Adrenal gland (tissue), 19 donors: ENCODE data around the gene RTN3. TPM values are rescaled to one million over a fixed set of nuclear protein-coding genes. Genes with fewer than 3 reads are reported as not detected.
"Not testable (repeated sequence)": the region's sequence is repeated elsewhere in the genome, so short reads cannot be mapped to it uniquely, and the experiment has no call there.

Experiments
- DNase-seq, 7 donors: peaks; one replicate each; pipeline ENCODE4 v3.0.0-alpha.2; 2019 to 2020
- H3K27ac ChIP-seq, 5 donors: fragments of 200-600 bp; sonication (generic) in 4 of 5; 1 replicate in 3 of 5; 2 replicates in 2 of 5; pipeline versions ENCODE4 v1.5.1 to v1.8.0; 2016 to 2020; ENCODE audit warnings: mild to moderate bottlenecking in 1 of 5
- H3K27me3 ChIP-seq: fragments of 200-600 bp; 2 replicates; pipeline ENCODE4 v1.8.0; 2021
- H3K36me3 ChIP-seq, 2 donors: fragments of 200-600 bp; replicated peaks in 1 of 2; 1 replicate in 1 of 2; 2 replicates in 1 of 2; pipeline versions ENCODE4 v1.5.1 to v1.8.0; 2018 to 2022
- H3K4me1 ChIP-seq, 2 donors: fragments of 200-600 bp; replicated peaks in 1 of 2; 1 replicate in 1 of 2; 2 replicates in 1 of 2; pipeline versions ENCODE4 v1.5.1 to v1.8.0; 2018 to 2021
- H3K4me3 ChIP-seq, 4 donors: fragments of 200-600 bp; sonication (generic) in 3 of 4; one replicate each; pipeline ENCODE4 v1.5.1; 2016 to 2018
- H3K9me3 ChIP-seq, 3 donors: fragments of 200-600 bp; sonication (generic) in 1 of 3; replicated peaks in 1 of 3; 1 replicate in 2 of 3; 2 replicates in 1 of 3; pipeline versions ENCODE4 v1.5.1 to v1.8.0; 2016 to 2021
- CTCF ChIP-seq, 6 experiments: fragments of 450-650 bp in 4 of 6; fragments of 200-600 bp in 2 of 6; sonication (generic) in 1 of 6; IDR thresholded peaks; 1 replicate in 5 of 6; 2 replicates in 1 of 6; pipeline versions ENCODE4 v1.5.1 to v1.8.0; 2016 to 2021; ENCODE audit warnings: antibody characterized with exemption in 6 of 6, mild to moderate bottlenecking in 2 of 6, moderate library complexity in 1 of 6
- POLR2A ChIP-seq, 2 donors: fragments of 450-650 bp; IDR thresholded peaks; one replicate each; pipeline ENCODE4 v1.6.1; 2017; ENCODE audit warnings: antibody characterized with exemption in 2 of 2, mild to moderate bottlenecking in 2 of 2, moderate library complexity in 1 of 2
- WGBS, 4 donors: extraction: QIAGEN DNeasy Blood & Tissue Kit in 2 of 4; methylation state at CpG; one replicate each; pipeline versions ENCODE4 v1.1.5 to v1.1.7; 2013 to 2017; 5-methylcytosine and 5-hydroxymethylcytosine counted together
- intact Hi-C, 2 donors: fragments of 100-400 bp; cut with DNase I; formaldehyde crosslinking; loops; one replicate each; pipeline versions ENCODE4 v1.14.1 to v1.15.0; 2022 to 2023
- long read RNA-seq, 10 donors: library from polyadenylated mRNA in 3 of 10; unstranded in 2 of 10; stranded (forward) in 1 of 10; transcript quantifications; one replicate each; pipeline ENCODE4 v2.0.0 and lab custom pipeline, GENCODE V29; 2021 to 2026
- polyA plus RNA-seq, 3 donors: library from polyadenylated mRNA; stranded (reverse); fragments of 200-250 nt in 2 of 3; fragments of 350-450 nt in 1 of 3; fragmentation: Illumina TruSeq in 1 of 3; extraction: RNeasy Lipid Tissue Mini Kit (QIAGEN cat#74804) in 1 of 3; gene quantifications; one replicate each; pipeline ENCODE4 v1.2.3, GENCODE V29; 2013 to 2014
- total RNA-seq, 9 donors: library from RNA; depleted of rRNA in 4 of 9; stranded (reverse); fragments of >200 nt in 4 of 9; fragments of 120-200 nt in 1 of 9; fragmentation: NEBNext Ultra II Directional in 1 of 9; extraction: Animal tissue kit (Norgen Biotek cat#: 25700) in 1 of 9; gene quantifications; one replicate each; pipeline versions ENCODE4 v1.1.0 to v1.2.4, GENCODE V29; 2013 to 2023
- donor health status: healthy with polysubstance abuse.
- donor health status: Bipolar disorder and iron deficiency.
- donor health status: DM: yes; HTN: yes; CAD: no.
- donor health status: DM: no; HTN: no; CAD: no.
- donor health status: DM: no; HTN: no; CAD: no.
- donor health status: DM: yes; HTN: yes; CAD: no.

Gene RTN3
- total RNA-seq (100 to 1,000 TPM in 4 of 9 donors, 10 to 100 TPM in 5; 44.8 to 174 (median 95.6) TPM), polyA plus RNA-seq (100 to 1,000 TPM in 1 of 3 donors, 10 to 100 TPM in 2; 42.5 to 117 (median 83.2) TPM)
- long read RNA-seq, donor 1, transcript RTN3-208 (7 exons, 2,532 nt), result major isoform, 29 of 69 reads
- long read RNA-seq, donor 1, partial matches to known transcripts, result 38 of 69 reads
- long read RNA-seq, donor 1, other reads (novel, unspliced or antisense), result 0 of 69 reads
- long read RNA-seq, donor 2, transcript RTN3-208 (7 exons, 2,532 nt), result major isoform, 20 of 23 reads
- long read RNA-seq, donor 2, partial matches to known transcripts, result 0 of 23 reads
- long read RNA-seq, donor 2, other reads (novel, unspliced or antisense), result 0 of 23 reads
- long read RNA-seq, donor 3, transcript RTN3-208 (7 exons, 2,532 nt), result major isoform, 40 of 45 reads
- long read RNA-seq, donor 3, partial matches to known transcripts, result 0 of 45 reads
- long read RNA-seq, donor 3, other reads (novel, unspliced or antisense), result 0 of 45 reads
- long read RNA-seq, donor 4, transcript RTN3-203 (6 exons, 2,524 nt), result minor isoform, 5 of 140 reads
- long read RNA-seq, donor 4, transcript RTN3-208 (7 exons, 2,532 nt), result major isoform, 122 of 140 reads
- long read RNA-seq, donor 4, partial matches to known transcripts, result 2 of 140 reads
- long read RNA-seq, donor 4, other reads (novel, unspliced or antisense), result 10 of 140 reads
- long read RNA-seq, donor 5, full-length matches to known transcripts, result 366 of 382 reads
- long read RNA-seq, donor 5, partial matches to known transcripts, result 13 of 382 reads
- long read RNA-seq, donor 5, other reads (novel, unspliced or antisense), result 3 of 382 reads
- long read RNA-seq, donor 6, transcript RTN3-203 (6 exons, 2,524 nt), result minor isoform, 5 of 105 reads
- long read RNA-seq, donor 6, transcript RTN3-208 (7 exons, 2,532 nt), result major isoform, 92 of 105 reads
- long read RNA-seq, donor 6, partial matches to known transcripts, result 1 of 105 reads
- long read RNA-seq, donor 6, other reads (novel, unspliced or antisense), result 7 of 105 reads
- long read RNA-seq, donor 7, transcript RTN3-208 (7 exons, 2,532 nt), result major isoform, 15 of 53 reads
- long read RNA-seq, donor 7, partial matches to known transcripts, result 34 of 53 reads
- long read RNA-seq, donor 7, other reads (novel, unspliced or antisense), result 0 of 53 reads
- long read RNA-seq, donor 8, transcript RTN3-208 (7 exons, 2,532 nt), result major isoform, 32 of 37 reads
- long read RNA-seq, donor 8, partial matches to known transcripts, result 0 of 37 reads
- long read RNA-seq, donor 8, other reads (novel, unspliced or antisense), result 0 of 37 reads
- long read RNA-seq, donor 9, transcript RTN3-208 (7 exons, 2,532 nt), result major isoform, 27 of 27 reads
- long read RNA-seq, donor 9, partial matches to known transcripts, result 0 of 27 reads
- long read RNA-seq, donor 9, other reads (novel, unspliced or antisense), result 0 of 27 reads
- long read RNA-seq, donor 10, transcript RTN3-208 (7 exons, 2,532 nt), result major isoform, 18 of 19 reads
- long read RNA-seq, donor 10, partial matches to known transcripts, result 0 of 19 reads
- long read RNA-seq, donor 10, other reads (novel, unspliced or antisense), result 0 of 19 reads

- Histone ChIP-seq H3K27me3 (no peaks in the 10 kb centered on the region), H3K4me3 (peak within 1 kb of the TSS; percentile 70 to 97 (median 84)), H3K9me3 (no peaks in the 10 kb centered on the region), H3K36me3 (no peaks in the 10 kb centered on the region), H3K4me1 (peaks cover 18 to 33% of the 10 kb centered on the region in 2 donors), H3K27ac (peak within 1 kb of the TSS; percentile 92 to 95 (median 94))
- 0 to 1% (median 0%) methylated on average over 32 to 74 of the region's 74 CpGs for WGBS, 4 donors
- peak; percentile 93 to 99 for TF ChIP-seq POLR2A (IDR thresholded peaks at IDR 0.05)
- TF ChIP-seq CTCF (IDR thresholded peaks at IDR 0.05), result peak in 2 of 6 experiments; percentile 12 to 31
- intact Hi-C loops, result loop anchor here in 1 of 2 donors (10.0 kb wide), 1 partner anchor 53 kb away; no protein-coding TSS in a partner anchor
- peak; percentile 97 to 98 (median 97) for DNase-seq
These were observed at the start of gene RTN3 for GRCh38 chr11:63681321-63682065. Gene RTN3 (plus strand): TSS chr11:63681500. CDS start chr11:63681637, 137 bp downstream.

- H3K4me3 ChIP-seq, result no peak overlapping the region
- 63 to 69% (median 67%) methylated on average over 10 of the region's 10 CpGs for WGBS, 4 donors
- peak; percentile 36 to 90 (median 80) for TF ChIP-seq CTCF (IDR thresholded peaks at IDR 0.05)
- TF ChIP-seq POLR2A (IDR thresholded peaks at IDR 0.05), result no peak
- DNase-seq, result peak; percentile 49 to 83 (median 58)
- H3K27me3 ChIP-seq, result no peaks in the 10 kb centered on the region
- no peaks in the 10 kb centered on the region for H3K4me1 ChIP-seq
- intact Hi-C loops, result loop anchor here (5.0 to 10.0 kb wide), 2 partner anchors 99 to 159 kb away; no protein-coding TSS in a partner anchor
- H3K9me3 ChIP-seq, result no peaks in the 10 kb centered on the region
- H3K27ac ChIP-seq, result no peak overlapping the region
- H3K36me3 ChIP-seq, result peaks cover 0 to 48% of the 10 kb centered on the region in 2 donors
These were observed 45.4 kb upstream of the RTN3 start for GRCh38 chr11:63635762-63636465.

- H3K4me3 ChIP-seq, H3K4me1 ChIP-seq, H3K27me3 ChIP-seq, H3K27ac ChIP-seq, DNase-seq, H3K9me3 ChIP-seq: not testable (repeated sequence)
- intact Hi-C loops, result loop anchor here (5.0 to 10.0 kb wide), 2 partner anchors 96 to 161 kb away; no protein-coding TSS in a partner anchor
- H3K36me3 ChIP-seq, result peaks cover 0 to 52% of the 10 kb centered on the region in 2 donors
- WGBS, 4 donors, result 90 to 96% (median 95%) methylated on average over 8 of the region's 8 CpGs
These were observed 42.9 kb upstream of the RTN3 start for GRCh38 chr11:63638436-63638835.
